DOHH2 (cell line): Measurements from ENCODE around the gene MECP2.

Source experiments
- H3F3A ChIP-seq: fragments of 200-600 bp; sonication (generic), shearing (Covaris generic); 2 replicates; pipeline ENCODE4 v1.6.0; 2016; ENCODE audit warnings: antibody characterized with exemption, mild to moderate bottlenecking; ENCODE audit not compliant: control insufficient read depth, insufficient read depth
- H3K27ac ChIP-seq: fragments of 200-600 bp; sonication (generic); 2 replicates; pipeline ENCODE4 v1.5.1; 2014; ENCODE audit warnings: low read depth, mild to moderate bottlenecking, low read length, moderate library complexity
- H3K27me3 ChIP-seq: fragments of 200-600 bp; sonication (generic); 2 replicates; pipeline ENCODE4 v1.6.1; 2014; ENCODE audit warnings: mild to moderate bottlenecking, low read length, mixed read lengths; ENCODE audit not compliant: control insufficient read depth
- H3K36me3 ChIP-seq: fragments of 200-600 bp; sonication (generic); 2 replicates; pipeline ENCODE4 v1.6.1; 2014; ENCODE audit warnings: mild to moderate bottlenecking, low read length, moderate library complexity, mixed read lengths; ENCODE audit not compliant: control insufficient read depth
- H3K4me1 ChIP-seq: fragments of 200-600 bp; sonication (generic); 2 replicates; pipeline ENCODE4 v1.6.1; 2014; ENCODE audit warnings: mild to moderate bottlenecking, low read length, mixed read lengths; ENCODE audit not compliant: control insufficient read depth
- H3K4me2 ChIP-seq: fragments of 200-600 bp; sonication (generic); 2 replicates; pipeline ENCODE4 v1.6.0; 2014; ENCODE audit warnings: mild to moderate bottlenecking, low read length, moderate library complexity
- H3K4me3 ChIP-seq: fragments of 200-600 bp; sonication (generic); 2 replicates; pipeline ENCODE4 v1.5.1; 2014; ENCODE audit warnings: mild to moderate bottlenecking, low read length, mixed read lengths
- H3K79me2 ChIP-seq: fragments of 200-600 bp; sonication (generic); 2 replicates; pipeline ENCODE4 v1.6.1; 2014; ENCODE audit warnings: mild to moderate bottlenecking, low read length, mixed read lengths; ENCODE audit not compliant: control insufficient read depth
- H3K9me2 ChIP-seq: fragments of 200-600 bp; sonication (generic); replicated peaks from 2 replicates; pipeline ENCODE4 v1.6.1; 2014; ENCODE audit warnings: mild to moderate bottlenecking, low read length, mixed read lengths; ENCODE audit not compliant: control insufficient read depth
- H3K9me3 ChIP-seq: fragments of 200-600 bp; sonication (generic); 2 replicates; pipeline ENCODE4 v1.6.1; 2014; ENCODE audit warnings: antibody characterized with exemption, low read length, mixed read lengths; ENCODE audit not compliant: control insufficient read depth, insufficient read depth
- H4K20me1 ChIP-seq: fragments of 200-600 bp; sonication (generic); 2 replicates; pipeline ENCODE4 v1.6.0; 2014; ENCODE audit warnings: low read depth, mild to moderate bottlenecking, antibody characterized with exemption, low read length, moderate library complexity; ENCODE audit not compliant: control insufficient read depth, insufficient read depth
- CTCF ChIP-seq: fragments of 200-600 bp; sonication (generic); IDR thresholded peaks from one replicate; pipeline ENCODE4 v1.5.1; 2014; ENCODE audit warnings: antibody characterized with exemption, mild to moderate bottlenecking, low read depth, low read length; ENCODE audit not compliant: poor library complexity, severe bottlenecking
- EZH2phosphoT487 ChIP-seq: fragments of 200-600 bp; sonication (generic); IDR thresholded peaks from 2 replicates; pipeline ENCODE4 v1.6.1; 2017; ENCODE audit warnings: borderline replicate concordance, mild to moderate bottlenecking, antibody characterized with exemption, low read length, moderate library complexity, mixed read lengths

Gene MECP2

GRCh38 chrX:154142386-154142785 is 44.9 kb upstream of the MECP2 start:
- Histone ChIP-seq H3F3A (no peaks in the 10 kb centered on the region), H3K4me1 (no peaks in the 10 kb centered on the region), H3K79me2 (no peaks in the 10 kb centered on the region), H3K9me2 (no peaks in the 10 kb centered on the region), H3K27ac (no peak overlapping the region), H3K36me3 (no peaks in the 10 kb centered on the region), H3K4me2 (no peak overlapping the region), H4K20me1 (no peaks in the 10 kb centered on the region), H3K27me3 (no peaks in the 10 kb centered on the region), H3K4me3 (no peak overlapping the region), H3K9me3 (no peaks in the 10 kb centered on the region)
- TF ChIP-seq CTCF, result no peak
- TF ChIP-seq EZH2phosphoT487, result no peak

- no peak for TF ChIP-seq CTCF
- no peak for TF ChIP-seq EZH2phosphoT487
- H3K36me3 ChIP-seq, result no peaks in the 10 kb centered on the region
These were observed 43.2 kb upstream of the MECP2 start for GRCh38 chrX:154140742-154141141.

GRCh38 chrX:154140206-154140605 is 42.7 kb upstream of the MECP2 start:
- H3K4me2 ChIP-seq, result no peak overlapping the region
- peaks cover 13% of the 10 kb centered on the region for H3K4me1 ChIP-seq
- no peaks in the 10 kb centered on the region for H3K9me2 ChIP-seq
- H4K20me1 ChIP-seq, result no peaks in the 10 kb centered on the region
- no peaks in the 10 kb centered on the region for H3K27me3 ChIP-seq
- no peaks in the 10 kb centered on the region for H3K9me3 ChIP-seq
- H3K79me2 ChIP-seq, result no peaks in the 10 kb centered on the region
- TF ChIP-seq CTCF (no peak), EZH2phosphoT487 (no peak)
- no peak overlapping the region for H3K27ac ChIP-seq
- no peaks in the 10 kb centered on the region for H3K36me3 ChIP-seq
- no peak overlapping the region for H3K4me3 ChIP-seq
- H3F3A ChIP-seq, result 0 out of 2 replicates have a peak, but pooled peaks cover 3% of the 10 kb centered on the region

More at GRCh38 chrX:154140742-154141141, 43.2 kb upstream of the MECP2 start:
- no peak overlapping the region for H3K4me3 ChIP-seq
- no peaks in the 10 kb centered on the region for H3K9me3 ChIP-seq
- H3F3A ChIP-seq, result 0 out of 2 replicates have a peak, but pooled peaks cover 3% of the 10 kb centered on the region
- no peaks in the 10 kb centered on the region for H3K27me3 ChIP-seq
- peaks cover 8% of the 10 kb centered on the region for H3K4me1 ChIP-seq
- no peaks in the 10 kb centered on the region for H4K20me1 ChIP-seq
- H3K79me2 ChIP-seq, result no peaks in the 10 kb centered on the region
- no peak overlapping the region for H3K4me2 ChIP-seq
- no peak overlapping the region for H3K27ac ChIP-seq
- no peaks in the 10 kb centered on the region for H3K9me2 ChIP-seq

GRCh38 chrX:154138857-154139256 is 41.3 kb upstream of the MECP2 start:
- H3K9me3 ChIP-seq, result no peaks in the 10 kb centered on the region

More at GRCh38 chrX:154138857-154139256, 41.3 kb upstream of the MECP2 start:
- 0 out of 2 replicates have a peak, but pooled peaks cover 3% of the 10 kb centered on the region for H3F3A ChIP-seq
- no peaks in the 10 kb centered on the region for H4K20me1 ChIP-seq
- no peak overlapping the region for H3K27ac ChIP-seq
- H3K4me2 ChIP-seq, result no peak overlapping the region
- no peak overlapping the region for H3K4me3 ChIP-seq
- no peaks in the 10 kb centered on the region for H3K79me2 ChIP-seq
- peaks cover 13% of the 10 kb centered on the region for H3K4me1 ChIP-seq
- H3K27me3 ChIP-seq, result no peaks in the 10 kb centered on the region
- H3K36me3 ChIP-seq, result no peaks in the 10 kb centered on the region
- TF ChIP-seq EZH2phosphoT487 (no peak), CTCF (no peak)
- H3K9me2 ChIP-seq, result no peaks in the 10 kb centered on the region
